Measurements from ENCODE around the gene FKBP3. TPM values are rescaled to one million over a fixed set of nuclear protein-coding genes. Genes with fewer than 3 reads are reported as not detected.

FKBP3 gene
- total and polyA plus RNA-seq, 2 of the 4 experiments (the other 2 are of a cell fraction) = 8.6 to 45.3 TPM

DNA sequence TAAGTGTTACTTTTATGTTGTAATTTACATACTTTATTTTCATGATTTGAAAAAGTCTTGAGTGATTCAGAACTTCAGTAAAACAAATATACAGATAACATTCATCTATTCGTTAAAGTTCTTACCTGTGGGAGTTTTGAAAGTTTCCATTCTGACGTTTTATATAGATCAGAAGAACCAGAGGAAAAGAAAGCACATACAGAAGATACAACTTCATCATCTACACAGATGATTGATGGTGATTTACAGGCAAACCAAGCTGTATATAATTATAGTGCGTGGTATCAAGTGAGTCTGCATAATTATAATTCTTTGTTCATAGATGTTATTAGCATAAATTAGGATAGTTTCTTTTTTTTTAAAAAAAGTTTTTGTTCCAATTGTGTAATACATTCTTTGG, 20.0 kb downstream of the FKBP3 start:
- intact Hi-C loops (cut with micrococcal nuclease) = no loop called here

More for the DNA sequence above, 20.0 kb downstream of the FKBP3 start:
- no peak overlapping the region for H2BK120ac ChIP-seq (ENCODE audit: low read depth, low read length)
- no peak overlapping the region for H3K18ac ChIP-seq (ENCODE audit: low read depth, low read length)
- H3K14ac ChIP-seq (replicated peaks; ENCODE audit: low read depth, low read length) = no peak overlapping the region
- ATAC-seq (ENCODE audit: low read depth) = no peak
- in situ Hi-C loops (cut with MboI; ENCODE audit: low sequenced_read_pairs) (no loop called here), dilution Hi-C loops (cut with HindIII; ENCODE audit: low sequenced_read_pairs, unreplicated experiment) (no loop called here)
- no peak overlapping the region for H2AK9ac ChIP-seq (replicated peaks; ENCODE audit: low read depth, low read length, poor library complexity)
- no peak overlapping the region for H4K8ac ChIP-seq (ENCODE audit: low read depth in 2 of 2, low read length in 2 of 2)
- peaks cover 6% of the 10 kb centered on the region; the same call in 1 of the 2 replicates for H3K4me1 ChIP-seq (ENCODE audit: control insufficient read depth, insufficient read depth, low read length)
- H3K9ac ChIP-seq (ENCODE audit: low read depth, low read length) = no peak overlapping the region
- no peak overlapping the region for H2AK5ac ChIP-seq (ENCODE audit: low read depth, low read length)
- H3K9me3 ChIP-seq (ENCODE audit: control insufficient read depth, insufficient read depth, low read length) = no peaks in the 10 kb centered on the region
- BruUV-seq (replicated peaks) = no TSS peak
- no peak overlapping the region for H2BK5ac ChIP-seq (ENCODE audit: low read depth, low read length, poor library complexity, severe bottlenecking)
- no peaks in the 10 kb centered on the region for H3K9me1 ChIP-seq (ENCODE audit: insufficient read depth, low read length)
- H2BK20ac ChIP-seq (ENCODE audit: low read depth, low read length) = no peak overlapping the region
- no peak overlapping the region for H3K4ac ChIP-seq (ENCODE audit: low read depth, low read length)
- no peaks in the 10 kb centered on the region for H3K27me3 ChIP-seq (ENCODE audit: control insufficient read depth, insufficient read depth, low read length)
- TF ChIP-seq FOS (IDR thresholded peaks at IDR 0.05; ENCODE audit: low read depth, low read length) (no peak), MAZ (IDR thresholded peaks at IDR 0.05; ENCODE audit: borderline replicate concordance, low read depth, low read length) (no peak), RCOR1 (IDR thresholded peaks at IDR 0.05; ENCODE audit: insufficient replicate concordance, low read length) (no peak)
- H4K91ac ChIP-seq (ENCODE audit: insufficient read depth, low read depth, low read length) = no peak overlapping the region
- no peak for DNase-seq
- no peak overlapping the region for H2BK15ac ChIP-seq (ENCODE audit: low read depth, low read length)
- no peak overlapping the region for H2AFZ ChIP-seq (replicated peaks; ENCODE audit: low read length, poor library complexity)
- peaks cover 31% of the 10 kb centered on the region for H3K36me3 ChIP-seq (ENCODE audit: control insufficient read depth, insufficient read depth, low read length)
- no peak overlapping the region for H3K4me3 ChIP-seq (ENCODE audit: insufficient read depth, low read depth, low read length)
- WGBS, 2 experiments (ENCODE audit: extremely low coverage in 2 of 2, insufficient read length in 1 of 2) = no CpG with 5 or more reads among the region's 3 CpGs
- no peak overlapping the region for H4K5ac ChIP-seq (ENCODE audit: low read depth, low read length)
- H3K56ac ChIP-seq (ENCODE audit: extremely low read depth, insufficient read depth, low read length) = no peak overlapping the region
- ChIA-PET POLR2A (ENCODE audit: unreplicated experiment) (interaction anchor here (0.7 kb wide), 1 partner anchor 8 kb away, joined by 4 read pairs; no protein-coding TSS in a partner anchor), CTCF (no interaction called here)
- peaks cover 4% of the 10 kb centered on the region; the same call in 1 of the 2 replicates for H4K20me1 ChIP-seq (ENCODE audit: insufficient read depth, low read length)
- H3K23ac ChIP-seq (ENCODE audit: low read depth, low read length) = no peak overlapping the region
- no peak overlapping the region for H3K4me2 ChIP-seq (ENCODE audit: low read depth, low read length)
- H3K79me1 ChIP-seq (ENCODE audit: low read depth in 1 of 2, low read length in 2 of 2) = peaks cover 0 to 9% of the 10 kb centered on the region in 2 experiments; a peak in 2 of 4 replicates
- H3K27ac ChIP-seq (ENCODE audit: insufficient read depth, low read length) = no peak overlapping the region
